Measurements from ENCODE around the gene PRKAG1. TPM values are rescaled to one million over a fixed set of nuclear protein-coding genes. Genes with fewer than 3 reads are reported as not detected.

Gene PRKAG1
- total RNA-seq, 2 donors from 2014 or later: 53.9 to 55.4 TPM

- Histone ChIP-seq H3K27ac (no peak overlapping the region), H3K4me3 (no peak overlapping the region), H3K27me3 (replicated peaks; ENCODE audit: insufficient read depth) (no peaks in the 10 kb centered on the region), H3K36me3 (peaks cover 15 to 36% of the 10 kb centered on the region in 2 donors), H3K9me3 (no peaks in the 10 kb centered on the region), H3K4me1 (replicated peaks) (no peaks in the 10 kb centered on the region)
- intact Hi-C loops (cut with DNase I): no loop called here
- no peak for TF ChIP-seq POLR2A (IDR thresholded peaks at IDR 0.05)
- no peak for TF ChIP-seq CTCF (IDR thresholded peaks at IDR 0.05)
- TF ChIP-seq POLR2AphosphoS5 (IDR thresholded peaks at IDR 0.05): no peak
- 89% methylated on average over 8 of the region's 8 CpGs for WGBS
- DNase-seq (ENCODE audit: low spot score): no peak
These were observed 11.5 kb upstream of the PRKAG1 start for GRCh38 chr12:49030119-49030518.

- H3K4me3 ChIP-seq: no peak overlapping the region
- no peaks in the 10 kb centered on the region for H3K27me3 ChIP-seq (replicated peaks; ENCODE audit: insufficient read depth)
- WGBS: 90% methylated on average over 10 of the region's 10 CpGs
- intact Hi-C loops (cut with DNase I): no loop called here
- TF ChIP-seq POLR2AphosphoS5 (IDR thresholded peaks at IDR 0.05): no peak
- no peaks in the 10 kb centered on the region for H3K4me1 ChIP-seq (replicated peaks)
- no peak for DNase-seq (ENCODE audit: low spot score)
- peaks cover 15 to 36% of the 10 kb centered on the region in 2 donors for H3K36me3 ChIP-seq
- H3K9me3 ChIP-seq: no peaks in the 10 kb centered on the region
- H3K27ac ChIP-seq: no peak overlapping the region
These were observed 10.2 kb upstream of the PRKAG1 start for GRCh38 chr12:49028666-49029275.

GRCh38 chr12:49027846-49028555 is 9.4 kb upstream of the PRKAG1 start:
- H3K27me3 ChIP-seq (replicated peaks; ENCODE audit: insufficient read depth): no peaks in the 10 kb centered on the region
- no peak for DNase-seq (ENCODE audit: low spot score)
- H3K36me3 ChIP-seq: peaks cover 15 to 30% of the 10 kb centered on the region in 2 donors
- WGBS: 86% methylated on average over 9 of the region's 9 CpGs
- no peak for TF ChIP-seq POLR2A (IDR thresholded peaks at IDR 0.05)
- TF ChIP-seq POLR2AphosphoS5 (IDR thresholded peaks at IDR 0.05): no peak
- no peak for TF ChIP-seq CTCF (IDR thresholded peaks at IDR 0.05)
- H3K4me3 ChIP-seq: no peak overlapping the region
- no peaks in the 10 kb centered on the region for H3K4me1 ChIP-seq (replicated peaks)
- H3K27ac ChIP-seq: no peak overlapping the region
- intact Hi-C loops (cut with DNase I): no loop called here
- H3K9me3 ChIP-seq: no peaks in the 10 kb centered on the region

GRCh38 chr12:49026678-49027480 is 8.3 kb upstream of the PRKAG1 start:
- no peaks in the 10 kb centered on the region for H3K4me1 ChIP-seq (replicated peaks)
- intact Hi-C loops (cut with DNase I): no loop called here
- WGBS: 91% methylated on average over 26 of the region's 26 CpGs
- H3K4me3 ChIP-seq: no peak overlapping the region
- H3K27me3 ChIP-seq (replicated peaks; ENCODE audit: insufficient read depth): no peaks in the 10 kb centered on the region
- no peak for DNase-seq (ENCODE audit: low spot score)
- H3K9me3 ChIP-seq: no peaks in the 10 kb centered on the region
- H3K27ac ChIP-seq: no peak overlapping the region
- TF ChIP-seq POLR2AphosphoS5 (IDR thresholded peaks at IDR 0.05): no peak
- no peak for TF ChIP-seq CTCF (IDR thresholded peaks at IDR 0.05)
- TF ChIP-seq POLR2A (IDR thresholded peaks at IDR 0.05): no peak
- H3K36me3 ChIP-seq: peaks cover 15 to 24% of the 10 kb centered on the region in 2 donors

GRCh38 chr12:49026101-49026500 is 7.5 kb upstream of the PRKAG1 start:
- Histone ChIP-seq H3K27me3 (replicated peaks; ENCODE audit: insufficient read depth) (no peaks in the 10 kb centered on the region), H3K27ac (no peak overlapping the region), H3K4me3 (no peak overlapping the region), H3K9me3 (no peaks in the 10 kb centered on the region), H3K4me1 (replicated peaks) (no peaks in the 10 kb centered on the region), H3K36me3 (peaks cover 15 to 26% of the 10 kb centered on the region in 2 donors)
- no peak for DNase-seq (ENCODE audit: low spot score)
- TF ChIP-seq POLR2AphosphoS5 (IDR thresholded peaks at IDR 0.05): no peak
- no peak for TF ChIP-seq CTCF (IDR thresholded peaks at IDR 0.05)
- TF ChIP-seq POLR2A (IDR thresholded peaks at IDR 0.05): no peak
- intact Hi-C loops (cut with DNase I): no loop called here
- 93% methylated on average over 21 of the region's 21 CpGs for WGBS
